Left lung (tissue), 10 donors: ENCODE measurements around the gene ANGPTL2. TPM values are rescaled to one million over a fixed set of nuclear protein-coding genes. Genes with fewer than 3 reads are reported as not detected.

Experiments used
- ATAC-seq: fragments of 200-7000 bp; cut with Tn5 transposase; one replicate; pipeline ENCODE4 v1.9.1; 2020; ENCODE audit warnings: moderate library complexity
- DNase-seq, 4 donors: peaks; one replicate each; pipeline ENCODE4 v3.0.0-alpha.2; 2013 to 2020
- H3K27ac ChIP-seq, 2 donors: fragments of 200-600 bp; sonication (generic) in 1 of 2; one replicate each; pipeline versions ENCODE4 v1.5.0 to v1.8.0; 2020 to 2021
- H3K27me3 ChIP-seq, 2 donors: fragments of 200-600 bp; sonication (generic) in 1 of 2; one replicate each; pipeline versions ENCODE4 v1.5.0 to v1.8.0; 2020 to 2021
- H3K36me3 ChIP-seq, 2 donors: fragments of 200-600 bp; sonication (generic) in 1 of 2; one replicate each; pipeline versions ENCODE4 v1.5.0 to v1.8.0; 2020 to 2021
- H3K4me1 ChIP-seq, 2 donors: fragments of 200-600 bp; one replicate each; pipeline ENCODE4 v1.8.0; 2021
- H3K4me3 ChIP-seq, 2 donors: fragments of 200-600 bp; sonication (generic) in 1 of 2; one replicate each; pipeline versions ENCODE4 v1.5.0 to v1.8.0; 2020 to 2021; ENCODE audit warnings: mild to moderate bottlenecking in 1 of 2
- H3K9me3 ChIP-seq, 2 donors: fragments of 200-600 bp; sonication (generic) in 1 of 2; one replicate each; pipeline versions ENCODE4 v1.5.0 to v1.8.0; 2020 to 2021
- CTCF ChIP-seq, 2 donors: fragments of 200-600 bp; sonication (generic) in 1 of 2; IDR thresholded peaks; one replicate each; pipeline versions ENCODE4 v1.5.0 to v1.8.0; 2021; ENCODE audit warnings: antibody characterized with exemption in 2 of 2
- intact Hi-C, 2 donors: fragments of 100-400 bp; cut with DNase I; formaldehyde crosslinking; loops; one replicate each; pipeline versions ENCODE4 v1.11.2 to v1.14.2; 2022
- polyA plus RNA-seq, 6 donors: library from polyadenylated mRNA; unstranded; fragments of 120-200 nt; gene quantifications; one replicate each; pipeline ENCODE4 v1.2.1, GENCODE V29; 2013; ENCODE audit not compliant: insufficient read length in 6 of 6
- total RNA-seq, 2 donors: library from RNA; stranded (reverse); fragmentation: NEBNext Ultra II Directional; extraction: Animal tissue kit (Norgen Biotek cat#: 25700); gene quantifications; one replicate each; pipeline ENCODE4 v1.2.1, GENCODE V29; 2021
- donor health status: DM: no; HTN: yes; CAD: no.
- donor health status: DM: no; HTN: no; CAD: no.

ANGPTL2 gene
- total and polyA plus RNA-seq, 8 donors: 22.7 to 34.7 (median 30.1) TPM

GRCh38 chr9:127084076-127085039 is 38.1 kb downstream of the ANGPTL2 start:
- intact Hi-C loops: no loop called here
- peaks cover 0 to 6% of the 10 kb centered on the region in 2 donors for H3K4me1 ChIP-seq
- ATAC-seq (no peak), DNase-seq (no peak)
- H3K4me3 ChIP-seq: no peak overlapping the region
- H3K9me3 ChIP-seq: no peaks in the 10 kb centered on the region
- no peaks in the 10 kb centered on the region for H3K36me3 ChIP-seq
- no peak for TF ChIP-seq CTCF (IDR thresholded peaks at IDR 0.05)
- H3K27ac ChIP-seq: no peak overlapping the region
- no peaks in the 10 kb centered on the region for H3K27me3 ChIP-seq

DNA sequence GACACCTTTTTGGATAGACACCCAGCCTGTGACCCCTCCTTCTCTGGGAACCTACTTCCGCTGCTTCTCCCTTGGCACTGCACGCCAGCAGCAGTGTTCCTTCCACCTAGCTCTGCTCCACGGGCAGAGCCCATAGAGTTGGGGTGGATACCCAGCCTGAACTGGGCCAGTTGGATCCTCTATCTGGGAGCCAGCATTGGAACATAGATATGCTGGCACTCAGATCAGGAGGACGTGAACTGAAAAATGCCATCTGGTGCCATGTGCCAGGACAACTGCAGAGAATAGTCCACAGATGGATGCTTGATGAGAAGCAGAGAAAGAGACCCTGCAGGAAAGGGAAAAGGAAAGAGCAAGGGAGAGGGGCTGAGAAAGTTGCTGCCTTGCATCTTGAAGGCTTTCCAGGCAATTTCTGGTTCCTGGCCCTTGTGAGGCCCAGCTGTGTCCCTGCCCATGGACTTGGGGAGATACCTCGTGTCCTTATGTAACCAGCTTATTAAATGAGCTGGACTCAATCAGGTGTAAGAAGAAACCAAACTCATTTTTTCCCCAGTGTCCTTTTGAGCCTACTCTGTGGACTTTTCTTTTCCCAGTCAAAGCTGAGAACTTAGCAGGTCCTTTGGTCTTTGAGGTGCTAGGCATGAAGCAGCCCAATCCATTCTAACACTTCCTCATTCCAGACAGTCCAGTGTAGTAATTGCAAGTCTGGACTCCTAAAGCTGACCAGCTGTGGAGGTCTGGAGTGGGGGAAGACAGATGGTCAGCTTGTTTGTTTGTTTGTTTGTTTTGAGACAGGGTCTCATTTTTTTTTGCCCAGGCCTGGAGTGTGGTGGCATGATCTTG is 39.1 kb downstream of the ANGPTL2 start:
- DNase-seq (no peak), ATAC-seq (peak; percentile 59)
- H3K9me3 ChIP-seq: no peaks in the 10 kb centered on the region
- H3K4me3 ChIP-seq: no peak overlapping the region
- TF ChIP-seq CTCF (IDR thresholded peaks at IDR 0.05): no peak
- H3K4me1 ChIP-seq: peaks cover 0 to 6% of the 10 kb centered on the region in 2 donors
- H3K36me3 ChIP-seq: no peaks in the 10 kb centered on the region
- intact Hi-C loops: no loop called here
- no peak overlapping the region for H3K27ac ChIP-seq
- no peaks in the 10 kb centered on the region for H3K27me3 ChIP-seq

DNA sequence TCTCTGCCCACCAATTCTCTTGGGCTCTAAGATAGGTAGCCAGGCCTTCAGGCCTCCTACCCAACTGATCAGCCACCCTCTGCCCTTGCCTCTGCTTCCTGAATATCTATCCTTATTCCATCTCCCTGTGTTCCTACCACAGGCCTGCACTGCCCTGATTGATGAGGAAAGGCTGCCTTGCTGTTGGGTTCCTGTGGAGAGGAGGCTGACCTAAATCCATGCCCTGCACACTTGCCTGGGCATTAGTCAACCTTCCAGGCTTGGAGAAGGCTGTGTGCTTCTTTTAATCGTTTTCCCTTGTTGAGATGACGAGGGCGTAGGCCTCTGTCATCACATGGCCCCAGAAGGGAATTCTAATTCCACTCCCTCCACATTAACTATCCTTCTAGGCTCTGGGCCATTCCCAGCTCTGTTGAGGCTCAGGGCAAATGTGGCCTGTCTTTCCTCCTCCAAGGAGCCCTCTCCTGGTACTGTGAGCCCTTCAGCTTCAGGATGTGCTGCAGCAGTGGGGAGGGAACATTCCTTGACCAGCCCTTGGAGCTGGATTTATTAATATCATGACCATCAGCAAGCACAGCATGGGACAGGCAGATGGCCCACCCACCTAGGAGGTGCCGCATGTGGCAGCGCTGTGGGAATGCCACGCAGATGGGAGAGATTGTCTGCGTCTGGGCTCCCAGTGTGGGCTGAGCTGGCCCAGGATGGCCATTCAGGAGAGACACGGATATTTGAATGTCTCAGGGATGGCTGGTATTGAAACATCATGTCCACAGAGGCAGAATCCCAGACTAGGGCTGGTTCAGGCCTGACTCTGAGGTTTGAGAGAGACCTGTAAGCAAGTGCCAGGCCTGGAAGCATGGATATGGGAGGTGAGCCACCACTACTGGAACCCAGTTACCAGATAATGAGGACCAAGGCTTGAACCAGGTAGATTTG is 40.9 kb downstream of the ANGPTL2 start:
- DNase-seq (no peak), ATAC-seq (no peak)
- H3K36me3 ChIP-seq: no peaks in the 10 kb centered on the region
- TF ChIP-seq CTCF (IDR thresholded peaks at IDR 0.05): no peak
- H3K4me3 ChIP-seq: no peak overlapping the region
- H3K4me1 ChIP-seq: peaks cover 5 to 8% of the 10 kb centered on the region in 2 donors
- no peaks in the 10 kb centered on the region for H3K9me3 ChIP-seq
- H3K27me3 ChIP-seq: no peaks in the 10 kb centered on the region
- intact Hi-C loops: no loop called here
- H3K27ac ChIP-seq: no peak overlapping the region

DNA sequence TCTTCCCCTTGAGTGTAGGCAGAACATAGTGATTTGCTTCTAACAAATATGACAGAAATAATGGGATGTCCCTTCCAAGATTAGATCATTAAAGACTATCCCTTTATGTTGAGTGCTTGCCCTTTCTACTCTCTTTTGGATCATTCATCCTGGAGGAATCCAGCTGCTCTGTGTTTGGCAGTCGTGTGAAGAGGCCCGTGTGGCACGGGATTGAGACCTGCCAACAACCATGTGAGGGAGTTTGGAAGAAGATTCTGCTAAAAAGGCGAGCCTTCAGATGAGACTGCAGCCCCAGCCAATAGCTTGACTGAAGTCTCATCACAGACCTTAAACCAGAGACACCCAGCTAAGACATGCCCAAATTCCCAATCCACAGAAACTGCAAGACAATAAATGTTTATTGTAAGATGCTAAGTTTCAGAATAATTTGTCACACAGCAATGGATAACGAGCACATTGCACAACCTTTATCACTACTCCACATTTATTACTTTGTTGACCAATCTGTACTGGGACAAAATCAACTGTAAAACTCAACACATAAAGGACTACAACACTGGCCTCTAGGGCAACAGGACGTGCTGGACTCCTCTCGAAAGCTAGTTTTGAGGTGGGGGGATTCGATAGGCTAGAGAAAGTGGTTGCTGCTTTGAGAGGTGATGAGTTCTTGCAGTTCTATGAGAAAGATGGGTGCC is 42.8 kb downstream of the ANGPTL2 start:
- no peaks in the 10 kb centered on the region for H3K27me3 ChIP-seq
- H3K4me3 ChIP-seq: no peak overlapping the region
- H3K4me1 ChIP-seq: peaks cover 17 to 23% of the 10 kb centered on the region in 2 donors
- no peak for ATAC-seq
- H3K36me3 ChIP-seq: no peaks in the 10 kb centered on the region
- no peak for DNase-seq
- TF ChIP-seq CTCF (IDR thresholded peaks at IDR 0.05): no peak
- no peak overlapping the region for H3K27ac ChIP-seq
- intact Hi-C loops: no loop called here
- H3K9me3 ChIP-seq: no peaks in the 10 kb centered on the region
